ENCODE data around the gene ID2.
A peak's percentile ranks its signal among the peaks of the same experiment; 100 is the strongest.

The ID2 gene

GRCh38 chr2:8678731-8679566 is 2.9 kb upstream of the ID2 start:
- Histone ChIP-seq H3K4me1 (ENCODE audit: control insufficient read depth, insufficient read depth, low read length) (peaks cover 43% of the 10 kb centered on the region), H3K9me3 (ENCODE audit: control insufficient read depth in 2 of 2, low read length in 2 of 2) (peaks cover 0 to 7% of the 10 kb centered on the region in 2 donors), H3K4me3 (ENCODE audit: low read length in 2 of 2) (peak overlapping the region; percentile 79 to 81), H3K27me3 (ENCODE audit: control insufficient read depth in 1 of 2, insufficient read depth in 2 of 2, low read length in 2 of 2) (no peaks in the 10 kb centered on the region), H3K36me3 (ENCODE audit: control insufficient read depth in 2 of 2, insufficient read depth in 2 of 2, low read length in 2 of 2) (no peaks in the 10 kb centered on the region), H3K27ac (ENCODE audit: low read length) (peak overlapping the region; percentile 96), H3K9ac (ENCODE audit: low read length in 2 of 2) (peak overlapping the region; percentile 74 to 86)

DNA sequence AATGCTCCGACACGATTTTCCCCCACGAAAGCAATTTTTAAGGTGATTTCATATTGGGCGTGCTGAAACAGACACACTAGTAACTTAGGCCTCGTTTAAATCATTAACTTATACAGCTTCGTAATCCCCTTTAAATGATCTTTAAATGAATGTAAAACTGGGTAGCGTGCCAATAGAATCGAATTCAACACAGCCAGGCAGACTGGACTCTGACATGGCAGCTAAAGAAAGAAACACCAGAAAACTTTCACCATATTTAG is 2.4 kb upstream of the ID2 start:
- H3K9me3 ChIP-seq (ENCODE audit: control insufficient read depth in 2 of 2, low read length in 2 of 2): peaks cover 0 to 4% of the 10 kb centered on the region in 2 donors
- H3K27ac ChIP-seq (ENCODE audit: low read length): peak overlapping the region; percentile 96
- H3K9ac ChIP-seq (ENCODE audit: low read length in 2 of 2): peak overlapping the region; percentile 74 to 86
- H3K27me3 ChIP-seq (ENCODE audit: control insufficient read depth in 1 of 2, insufficient read depth in 2 of 2, low read length in 2 of 2): no peaks in the 10 kb centered on the region
- peaks cover 44% of the 10 kb centered on the region for H3K4me1 ChIP-seq (ENCODE audit: control insufficient read depth, insufficient read depth, low read length)
- H3K4me3 ChIP-seq (ENCODE audit: low read length in 2 of 2): peak overlapping the region; percentile 79 to 81
- no peaks in the 10 kb centered on the region for H3K36me3 ChIP-seq (ENCODE audit: control insufficient read depth in 2 of 2, insufficient read depth in 2 of 2, low read length in 2 of 2)

GRCh38 chr2:8679827-8680731 is 1.8 kb upstream of the ID2 start:
- Histone ChIP-seq H3K4me3 (ENCODE audit: low read length in 2 of 2) (peak overlapping the region; percentile 79 to 81), H3K27ac (ENCODE audit: low read length) (peak overlapping the region; percentile 96), H3K36me3 (ENCODE audit: control insufficient read depth in 2 of 2, insufficient read depth in 2 of 2, low read length in 2 of 2) (no peaks in the 10 kb centered on the region), H3K4me1 (ENCODE audit: control insufficient read depth, insufficient read depth, low read length) (peaks cover 50% of the 10 kb centered on the region), H3K9me3 (ENCODE audit: control insufficient read depth in 2 of 2, low read length in 2 of 2) (no peaks in the 10 kb centered on the region), H3K9ac (ENCODE audit: low read length in 2 of 2) (peak overlapping the region; percentile 74 to 86), H3K27me3 (ENCODE audit: control insufficient read depth in 1 of 2, insufficient read depth in 2 of 2, low read length in 2 of 2) (no peaks in the 10 kb centered on the region)

DNA sequence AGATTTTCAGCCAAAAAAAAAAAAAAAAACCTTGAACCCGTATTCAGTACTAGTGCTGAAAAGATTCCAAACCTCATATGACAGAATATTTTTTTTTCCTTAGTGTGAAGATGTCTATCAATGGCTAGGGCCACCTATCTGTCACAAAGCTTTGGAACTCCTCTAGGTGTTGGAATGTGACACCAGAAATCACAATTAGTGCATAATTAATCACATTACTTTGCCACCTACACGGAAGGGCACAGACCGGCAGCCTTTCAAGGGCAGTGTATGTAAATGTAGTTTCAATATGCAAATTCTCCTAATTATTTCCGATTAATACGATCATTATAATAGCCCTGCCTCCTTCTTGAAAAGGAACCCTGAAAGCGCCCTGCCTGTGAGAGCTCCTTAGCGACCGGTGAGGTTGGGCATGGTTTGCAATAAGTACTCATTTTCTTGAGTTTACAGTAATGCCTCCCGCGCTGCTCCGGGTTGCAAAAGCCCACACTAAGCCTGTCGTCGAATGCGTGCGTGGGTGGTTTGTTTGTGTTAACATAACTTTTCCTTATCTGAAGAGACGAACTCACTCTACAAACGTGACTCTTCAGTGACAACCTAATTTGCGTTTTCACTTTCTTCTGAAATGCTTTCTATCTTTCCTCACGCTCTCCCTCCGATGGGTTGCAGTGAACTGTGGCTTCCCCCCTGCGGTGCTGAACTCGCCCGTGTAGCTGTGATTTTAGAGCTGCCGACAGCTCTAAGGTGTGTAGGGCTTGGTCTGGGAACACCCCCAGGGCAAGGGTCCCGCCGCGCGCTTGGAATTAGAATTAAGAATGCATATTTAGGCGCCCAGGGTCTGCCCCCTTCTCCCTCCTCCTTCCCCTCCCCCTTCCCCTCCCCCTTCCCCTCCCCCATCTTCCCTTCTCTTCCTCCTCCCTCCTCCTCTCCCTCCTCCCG is 765 bp upstream of the ID2 start:
- peaks cover 50% of the 10 kb centered on the region for H3K4me1 ChIP-seq (ENCODE audit: control insufficient read depth, insufficient read depth, low read length)
- no peaks in the 10 kb centered on the region for H3K27me3 ChIP-seq (ENCODE audit: control insufficient read depth in 1 of 2, insufficient read depth in 2 of 2, low read length in 2 of 2)
- peak overlapping the region; percentile 78 to 86 for H3K9ac ChIP-seq (ENCODE audit: low read length in 2 of 2)
- peak overlapping the region; percentile 96 for H3K27ac ChIP-seq (ENCODE audit: low read length)
- no peaks in the 10 kb centered on the region for H3K9me3 ChIP-seq (ENCODE audit: control insufficient read depth in 2 of 2, low read length in 2 of 2)
- no peaks in the 10 kb centered on the region for H3K36me3 ChIP-seq (ENCODE audit: control insufficient read depth in 2 of 2, insufficient read depth in 2 of 2, low read length in 2 of 2)
- peak overlapping the region; percentile 81 to 83 for H3K4me3 ChIP-seq (ENCODE audit: low read length in 2 of 2)

DNA sequence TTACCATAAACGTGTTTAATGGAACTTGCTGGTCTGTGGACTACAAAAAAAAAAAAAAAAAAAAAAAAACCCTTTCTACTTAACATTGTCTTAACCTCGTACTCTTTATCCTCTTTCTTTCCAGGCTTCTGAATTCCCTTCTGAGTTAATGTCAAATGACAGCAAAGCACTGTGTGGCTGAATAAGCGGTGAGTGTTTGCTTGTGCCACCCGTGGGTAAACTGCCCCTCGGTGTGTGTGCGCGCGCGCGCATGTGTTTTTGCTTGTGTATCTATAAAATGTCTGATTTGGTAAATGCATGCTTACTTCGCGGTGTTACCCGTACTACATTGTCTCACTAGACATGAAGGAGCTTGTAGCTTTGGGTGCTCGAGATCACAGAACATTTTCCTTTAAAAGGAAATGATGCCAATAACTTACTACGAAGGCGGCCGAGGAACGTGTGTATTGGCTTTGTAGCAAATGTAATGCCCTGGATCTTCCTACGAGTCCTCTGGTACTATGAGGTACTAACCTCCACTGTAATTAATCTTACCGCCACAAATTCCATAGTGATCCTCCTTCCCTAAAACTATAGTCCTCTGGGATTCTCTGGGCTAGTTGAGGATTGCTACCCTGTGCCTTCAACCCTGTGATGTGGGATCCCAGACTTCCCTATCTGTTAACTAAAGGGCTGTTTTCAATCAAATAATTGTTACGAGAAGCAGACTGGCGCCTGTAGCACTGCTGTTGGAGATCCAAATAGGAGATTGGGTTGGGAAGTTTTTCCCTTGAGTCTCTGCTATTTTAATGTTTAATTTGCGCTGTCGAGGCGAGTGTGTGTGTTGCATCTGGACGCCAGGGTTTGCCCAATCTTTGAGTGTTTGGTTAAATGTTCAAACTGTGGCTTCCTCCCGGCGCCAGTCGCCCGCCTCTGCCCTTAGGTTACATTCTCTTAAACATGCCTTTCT is 1.1 kb downstream of the ID2 start:
- H3K4me1 ChIP-seq (ENCODE audit: control insufficient read depth, insufficient read depth, low read length): peaks cover 36% of the 10 kb centered on the region
- H3K36me3 ChIP-seq (ENCODE audit: control insufficient read depth in 2 of 2, insufficient read depth in 2 of 2, low read length in 2 of 2): no peaks in the 10 kb centered on the region
- peak overlapping the region; percentile 87 to 98 for H3K9ac ChIP-seq (ENCODE audit: low read length in 2 of 2)
- H3K9me3 ChIP-seq (ENCODE audit: control insufficient read depth in 2 of 2, low read length in 2 of 2): no peaks in the 10 kb centered on the region
- no peaks in the 10 kb centered on the region for H3K27me3 ChIP-seq (ENCODE audit: control insufficient read depth in 1 of 2, insufficient read depth in 2 of 2, low read length in 2 of 2)
- H3K27ac ChIP-seq (ENCODE audit: low read length): peak overlapping the region; percentile 53
- peak overlapping the region; percentile 97 to 99 for H3K4me3 ChIP-seq (ENCODE audit: low read length in 2 of 2)

- no peaks in the 10 kb centered on the region for H3K27me3 ChIP-seq (ENCODE audit: control insufficient read depth in 1 of 2, insufficient read depth in 2 of 2, low read length in 2 of 2)
- peak overlapping the region; percentile 69 for H3K27ac ChIP-seq (ENCODE audit: low read length)
- H3K9ac ChIP-seq (ENCODE audit: low read length in 2 of 2): peak overlapping the region; percentile 76 to 79
- peaks cover 34% of the 10 kb centered on the region for H3K4me1 ChIP-seq (ENCODE audit: control insufficient read depth, insufficient read depth, low read length)
- H3K4me3 ChIP-seq (ENCODE audit: low read length in 2 of 2): peak overlapping the region; percentile 73 to 76
- no peaks in the 10 kb centered on the region for H3K36me3 ChIP-seq (ENCODE audit: control insufficient read depth in 2 of 2, insufficient read depth in 2 of 2, low read length in 2 of 2)
- no peaks in the 10 kb centered on the region for H3K9me3 ChIP-seq (ENCODE audit: control insufficient read depth in 2 of 2, low read length in 2 of 2)
Measured at GRCh38 chr2:8684540-8684877, 2.7 kb downstream of the ID2 start.

DNA sequence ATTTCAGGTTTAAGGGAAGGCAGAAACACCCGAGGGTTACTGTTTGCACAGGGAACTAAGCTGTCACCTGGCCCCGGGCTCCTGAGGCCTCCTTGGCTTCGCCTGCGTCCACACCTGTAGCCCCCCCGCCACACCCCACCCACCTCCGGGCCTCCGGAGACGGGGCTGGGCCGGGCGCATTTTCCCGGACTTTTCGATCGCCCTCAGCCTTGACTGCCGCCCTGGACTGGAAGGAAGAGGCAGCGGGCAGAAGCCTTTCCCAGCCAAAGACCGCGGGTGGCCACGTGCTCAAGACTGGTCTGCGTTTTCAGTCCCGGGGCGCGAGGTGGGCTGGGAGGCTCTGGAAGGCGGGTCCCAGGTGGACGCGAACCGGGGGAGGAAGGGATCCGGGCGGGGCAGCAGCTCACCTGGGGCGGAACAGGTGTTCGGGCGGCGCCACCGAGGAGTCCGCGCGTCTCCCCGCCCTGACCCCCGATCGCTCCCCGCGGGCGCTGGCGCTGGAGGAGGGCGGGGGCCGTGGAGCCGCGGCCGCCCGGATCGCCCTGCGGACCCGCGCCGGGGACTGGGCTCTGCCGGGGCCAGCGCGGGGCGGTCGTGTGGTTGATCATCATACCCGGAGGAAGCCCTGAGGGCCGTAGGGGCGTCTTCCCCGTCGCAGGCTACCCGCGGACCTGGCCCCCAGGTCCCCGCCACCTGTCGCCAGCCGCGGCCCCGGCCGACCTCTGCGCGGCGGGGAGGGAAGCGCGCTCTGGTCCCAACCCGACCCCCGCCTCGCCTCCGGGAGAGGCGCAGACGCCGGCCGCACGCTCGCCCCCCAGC is 3.2 kb downstream of the ID2 start:
- H3K36me3 ChIP-seq (ENCODE audit: control insufficient read depth in 2 of 2, insufficient read depth in 2 of 2, low read length in 2 of 2): no peaks in the 10 kb centered on the region
- peak overlapping the region; percentile 69 for H3K27ac ChIP-seq (ENCODE audit: low read length)
- H3K9ac ChIP-seq (ENCODE audit: low read length in 2 of 2): peak overlapping the region; percentile 76 to 79
- H3K4me3 ChIP-seq (ENCODE audit: low read length in 2 of 2): peak overlapping the region; percentile 73 to 76
- peaks cover 30% of the 10 kb centered on the region for H3K4me1 ChIP-seq (ENCODE audit: control insufficient read depth, insufficient read depth, low read length)
- no peaks in the 10 kb centered on the region for H3K27me3 ChIP-seq (ENCODE audit: control insufficient read depth in 1 of 2, insufficient read depth in 2 of 2, low read length in 2 of 2)
- no peaks in the 10 kb centered on the region for H3K9me3 ChIP-seq (ENCODE audit: control insufficient read depth in 2 of 2, low read length in 2 of 2)

- H3K9ac ChIP-seq (ENCODE audit: low read length in 2 of 2): peak overlapping the region in 1 of 2 donors; percentile 76
- peak overlapping the region; percentile 69 for H3K27ac ChIP-seq (ENCODE audit: low read length)
- peak overlapping the region; percentile 73 to 76 for H3K4me3 ChIP-seq (ENCODE audit: low read length in 2 of 2)
- H3K27me3 ChIP-seq (ENCODE audit: control insufficient read depth in 1 of 2, insufficient read depth in 2 of 2, low read length in 2 of 2): no peaks in the 10 kb centered on the region
- H3K4me1 ChIP-seq (ENCODE audit: control insufficient read depth, insufficient read depth, low read length): peaks cover 23% of the 10 kb centered on the region
- no peaks in the 10 kb centered on the region for H3K9me3 ChIP-seq (ENCODE audit: control insufficient read depth in 2 of 2, low read length in 2 of 2)
- H3K36me3 ChIP-seq (ENCODE audit: control insufficient read depth in 2 of 2, insufficient read depth in 2 of 2, low read length in 2 of 2): no peaks in the 10 kb centered on the region
Measured at GRCh38 chr2:8685697-8686358, 4.0 kb downstream of the ID2 start.
